Embryonic facial prominence (tissue), 1 donor: ENCODE data around the gene UBE2K.
"Not testable (repeated sequence)": the region's sequence is repeated elsewhere in the genome, so short reads cannot be mapped to it uniquely, and the experiment has no call there.

ENCODE experiments used
- DNase-seq: peaks from one replicate; pipeline ENCODE4 v3.0.0-alpha.2; 2016; ENCODE audit errors: extremely low spot score

UBE2K gene

GRCh38 chr4:39689970-39690369 lies 8.0 kb upstream of the UBE2K start:
- no peak for DNase-seq

- no peak for DNase-seq
These were observed 581 bp downstream of the UBE2K start for GRCh38 chr4:39698424-39699009.

GRCh38 chr4:39699687-39700409 lies 1.9 kb downstream of the UBE2K start:
- no peak for DNase-seq

GRCh38 chr4:39700554-39700953 lies 2.6 kb downstream of the UBE2K start:
- DNase-seq, result no peak

GRCh38 chr4:39702716-39703115 lies 4.8 kb downstream of the UBE2K start:
- DNase-seq, result no peak

- not testable (repeated sequence) for DNase-seq
These were observed 6.9 kb downstream of the UBE2K start for GRCh38 chr4:39704789-39705188.

DNA sequence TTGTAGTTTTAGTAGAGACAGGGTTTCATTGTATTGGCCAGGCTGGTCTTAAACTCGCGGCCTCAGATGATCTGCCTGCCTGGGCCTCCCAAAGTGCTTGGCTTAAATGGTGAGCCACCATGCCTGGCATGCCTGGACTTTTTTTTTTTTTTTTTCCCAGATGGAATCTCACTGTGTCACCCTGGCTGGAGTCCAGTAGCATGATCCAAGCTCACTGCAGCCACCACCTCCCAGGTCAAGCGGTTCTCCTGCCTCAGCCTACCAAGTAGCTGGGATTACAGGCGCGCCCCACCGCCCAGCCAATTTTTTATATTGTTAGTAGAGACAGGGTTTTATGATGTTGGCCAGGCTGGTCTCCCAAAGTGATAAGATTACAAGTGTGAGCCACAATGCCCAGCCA lies 8.4 kb downstream of the UBE2K start:
- DNase-seq, result no peak

DNA sequence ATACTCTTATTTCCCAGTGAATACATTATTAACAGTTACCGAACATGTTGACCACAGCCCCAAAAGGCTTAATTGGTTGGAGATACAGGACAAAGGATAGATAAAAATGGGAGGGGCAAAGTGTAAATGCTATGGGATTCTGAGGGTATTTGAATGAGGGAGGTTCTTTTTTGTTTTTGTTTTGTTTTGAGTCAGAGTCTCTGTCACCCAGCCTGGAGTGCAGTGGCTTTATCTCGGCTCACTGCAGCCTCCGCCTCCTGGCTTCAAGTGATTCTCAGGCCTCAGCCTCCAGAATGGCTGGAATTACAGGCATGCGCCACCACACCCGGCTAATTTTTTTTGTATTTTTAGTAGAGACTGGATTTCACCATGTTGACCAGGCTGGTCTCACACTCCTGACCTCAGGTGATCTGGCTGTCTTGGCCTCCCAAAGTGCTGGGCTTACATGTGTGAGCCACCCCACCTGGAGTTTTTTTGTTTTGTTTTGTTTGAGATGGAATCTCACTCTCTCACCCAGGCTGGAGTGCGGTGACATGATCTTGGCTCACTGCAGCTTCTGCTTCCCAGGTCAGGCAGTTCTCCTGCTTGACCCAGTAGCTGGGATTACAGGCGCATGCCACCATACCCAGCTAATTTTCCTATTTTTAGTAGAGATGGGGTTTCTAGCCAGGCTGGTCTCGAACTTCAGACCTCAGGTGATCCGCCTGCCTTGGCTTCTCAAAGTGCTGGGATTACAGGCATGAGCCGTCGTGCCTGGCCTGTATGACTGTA lies 9.0 kb downstream of the UBE2K start:
- no peak for DNase-seq

DNA sequence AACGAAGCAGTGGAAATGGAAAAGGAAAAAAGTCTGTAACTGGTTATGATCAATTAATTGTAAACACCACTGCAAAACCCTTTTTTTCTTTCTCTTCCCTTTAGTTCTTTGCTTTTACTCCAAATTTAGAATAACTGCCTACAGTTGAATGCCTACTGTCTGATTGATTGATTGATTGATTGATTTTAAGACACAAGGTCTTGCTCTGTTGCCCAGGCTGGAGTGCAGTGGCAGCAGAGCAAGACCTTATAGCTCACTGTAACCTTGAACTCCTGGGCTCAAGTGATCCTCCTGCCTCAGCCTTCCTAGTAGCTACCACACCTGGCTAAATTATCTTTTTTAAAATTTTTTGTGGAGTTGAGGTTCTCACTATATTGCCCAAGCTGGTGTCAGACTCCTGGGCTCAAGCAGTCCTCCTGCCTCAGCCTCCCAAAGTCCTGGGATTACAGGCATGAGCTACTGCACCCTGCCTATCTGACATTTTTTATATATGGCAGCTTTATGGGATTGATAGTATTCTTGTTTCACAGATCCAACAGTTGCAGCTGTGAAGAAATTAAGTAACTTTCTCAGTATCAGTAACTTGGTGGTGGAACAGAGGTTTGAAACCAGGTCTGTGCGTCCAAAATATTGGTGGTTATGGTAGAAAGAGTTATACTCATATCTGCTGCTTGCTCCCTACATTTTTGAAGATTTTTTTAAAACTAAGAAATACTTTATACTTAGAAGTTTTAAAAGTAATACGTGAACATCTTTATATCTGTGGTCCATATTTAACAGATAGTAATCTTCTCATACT lies 12.4 kb downstream of the UBE2K start:
- no peak for DNase-seq

GRCh38 chr4:39712819-39713607 lies 15.1 kb downstream of the UBE2K start:
- DNase-seq, result no peak

GRCh38 chr4:39713691-39714090 lies 15.8 kb downstream of the UBE2K start:
- no peak for DNase-seq

- DNase-seq, result no peak
These were observed 16.2 kb downstream of the UBE2K start for GRCh38 chr4:39714166-39714565.

DNA sequence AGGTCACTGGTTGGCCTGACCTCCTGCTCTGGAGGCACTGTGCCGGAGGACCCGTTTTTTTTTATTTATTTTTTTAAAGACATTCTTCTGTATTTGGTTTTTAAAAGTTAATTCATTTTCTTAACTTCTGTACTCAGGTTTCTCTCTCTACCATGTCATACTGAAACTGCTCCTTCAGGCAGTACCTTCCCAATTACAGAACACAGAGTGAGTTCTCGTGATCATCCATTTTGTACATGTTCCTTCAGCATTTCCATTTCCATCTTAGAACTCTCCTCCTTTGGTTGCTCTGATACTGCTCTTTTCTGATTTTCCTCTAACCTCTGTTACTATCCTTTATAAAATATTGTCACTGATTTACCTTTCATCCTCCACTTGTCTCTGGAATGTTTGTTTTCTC lies 17.9 kb downstream of the UBE2K start:
- no peak for DNase-seq

- DNase-seq, result no peak
These were observed 18.4 kb downstream of the UBE2K start for GRCh38 chr4:39716356-39716755.

DNA sequence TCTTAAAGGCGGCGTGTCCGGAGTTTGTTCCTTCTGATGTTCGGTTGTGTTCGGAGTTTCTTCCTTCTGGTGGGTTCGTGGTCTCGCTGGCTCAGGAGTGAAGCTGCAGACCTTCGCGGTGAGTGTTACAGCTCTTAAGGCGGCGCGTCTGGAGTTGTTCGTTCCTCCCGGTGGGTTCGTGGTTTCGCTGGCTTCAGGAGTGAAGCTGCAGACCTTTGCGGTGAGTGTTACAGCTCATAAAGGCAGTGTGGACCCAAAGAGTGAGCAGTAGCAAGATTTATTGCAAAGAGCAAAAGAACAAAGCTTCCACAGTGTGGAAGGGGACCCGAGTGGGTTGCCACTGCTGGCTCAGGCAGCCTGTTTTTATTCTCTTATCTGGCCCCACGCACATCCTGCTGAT lies 19.8 kb downstream of the UBE2K start:
- DNase-seq, result not testable (repeated sequence)

GRCh38 chr4:39718366-39719323 lies 20.7 kb downstream of the UBE2K start:
- DNase-seq, result no peak

- no peak for DNase-seq
These were observed 22.1 kb downstream of the UBE2K start for GRCh38 chr4:39719804-39720580.

GRCh38 chr4:39721273-39721672 lies 23.3 kb downstream of the UBE2K start:
- DNase-seq, result not testable (repeated sequence)

- no peak for DNase-seq
These were observed 23.9 kb downstream of the UBE2K start for GRCh38 chr4:39721788-39722187.
